NCI-H2196 treated with DMSO at 0.1 percent for 48 hours (cell line): Measurements from ENCODE around the gene GARIN5A.

Source experiments
- DNase-seq: peaks from one replicate; lab custom pipeline; 2025; ENCODE audit not compliant: unreplicated experiment; lab: John Stamatoyannopoulos, UW

The GARIN5A gene

DNA sequence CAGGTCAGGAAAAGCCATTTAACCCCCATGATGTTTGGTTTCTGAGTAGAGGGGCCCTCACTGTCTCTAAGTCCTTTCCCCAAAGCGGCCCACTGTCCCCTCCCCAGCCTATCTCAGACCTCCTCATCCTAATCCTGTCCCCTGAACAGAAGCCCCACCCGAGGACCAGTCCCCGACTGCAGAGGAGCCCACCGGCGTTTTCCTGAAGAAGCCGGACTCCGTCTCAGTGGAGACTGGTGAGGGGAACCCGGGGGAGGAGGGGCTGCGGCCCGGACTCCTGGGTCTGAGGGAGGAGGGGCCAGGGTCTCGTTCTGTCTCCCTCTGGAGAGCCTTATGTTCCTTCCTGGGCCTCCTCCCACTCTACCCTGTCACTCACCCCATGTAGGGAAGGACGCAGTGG is 41.0 kb downstream of the GARIN5A start:
- no peak for DNase-seq

DNA sequence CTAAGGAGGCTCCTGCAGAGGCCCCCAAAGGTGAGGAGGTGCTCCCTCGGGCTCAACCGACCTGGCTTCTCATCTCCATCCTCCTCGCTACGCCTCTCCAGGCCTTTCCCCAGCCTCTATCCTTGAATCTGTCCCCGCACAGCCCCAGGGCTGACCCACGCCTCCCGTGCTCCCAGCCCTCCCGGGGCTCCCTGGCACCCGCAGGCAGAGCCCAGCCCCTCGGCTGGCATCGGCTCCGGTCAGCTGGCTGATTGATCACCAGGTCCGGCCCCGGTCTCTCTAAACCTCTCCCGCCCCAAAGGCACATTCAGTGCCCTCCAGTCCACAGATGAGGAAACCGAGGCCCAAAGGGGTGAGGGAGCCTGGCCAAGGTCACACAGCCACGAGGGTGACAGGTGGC is 41.4 kb downstream of the GARIN5A start:
- DNase-seq, result no peak

DNA sequence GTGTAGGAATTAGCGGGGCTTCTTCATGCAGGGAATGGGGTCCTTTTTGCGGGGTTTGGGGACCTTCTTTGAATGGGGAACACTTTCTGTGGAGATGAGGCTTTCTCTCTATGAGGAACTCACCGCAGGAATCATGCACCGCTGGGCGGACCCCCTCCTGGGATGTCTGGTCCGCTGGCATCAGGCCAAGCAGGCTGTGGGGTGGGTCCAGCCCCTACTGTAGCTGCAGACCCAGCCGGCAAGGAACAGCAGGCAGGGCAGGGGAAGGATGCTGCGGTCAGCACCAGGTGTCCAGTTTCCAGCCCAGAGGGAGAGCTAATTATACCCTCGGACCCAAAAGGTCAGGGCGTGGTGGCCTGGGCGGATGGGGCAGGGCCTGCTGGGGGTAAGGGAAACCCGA is 42.1 kb downstream of the GARIN5A start:
- DNase-seq, result no peak

DNA sequence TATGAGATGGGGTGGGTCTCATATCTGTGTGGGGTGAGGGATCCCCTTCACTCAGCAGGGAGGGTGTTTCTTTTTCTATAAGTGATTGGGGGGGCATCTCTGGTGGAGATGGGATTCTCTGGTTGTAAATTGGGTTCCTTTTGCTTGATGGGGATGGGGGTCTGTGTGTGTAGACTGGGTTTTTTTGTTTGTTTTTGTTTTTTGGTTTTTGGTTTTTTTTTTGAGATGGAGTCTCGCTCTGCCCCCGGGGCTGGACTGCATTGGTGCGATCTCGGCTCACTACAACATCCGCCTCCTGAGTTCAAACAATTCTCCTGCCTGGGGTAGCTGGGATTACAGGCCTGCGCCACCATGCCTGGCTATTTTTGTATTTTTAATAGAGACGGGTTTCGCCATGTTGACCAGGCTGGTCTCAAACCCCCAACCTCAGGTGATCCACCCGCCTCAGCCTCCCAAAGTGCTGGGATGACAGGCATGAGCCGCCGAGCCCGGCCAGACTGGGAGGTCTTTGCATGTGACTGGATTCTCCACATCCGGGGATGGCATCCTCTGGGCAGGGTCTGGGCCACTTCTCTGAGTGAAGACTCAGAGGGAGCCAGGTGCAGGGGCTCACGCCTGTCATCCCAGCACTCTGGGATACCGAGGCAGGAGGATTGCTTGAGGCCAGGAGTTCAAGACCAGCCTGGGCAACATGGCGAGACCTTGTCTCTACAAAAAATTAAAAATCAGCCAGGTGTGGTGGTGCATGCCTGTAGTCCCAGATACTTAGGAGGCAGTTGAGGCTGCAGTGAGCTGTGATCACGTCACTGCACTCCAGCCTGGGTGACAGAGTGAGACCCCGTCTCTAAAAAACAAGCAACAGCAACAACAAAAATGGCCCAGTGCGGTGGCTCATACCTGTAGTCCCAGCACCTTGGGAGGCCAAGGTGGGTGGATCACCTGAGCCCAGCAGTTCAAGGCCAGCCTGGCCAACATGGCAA is 43.2 kb downstream of the GARIN5A start:
- DNase-seq, result no peak

DNA sequence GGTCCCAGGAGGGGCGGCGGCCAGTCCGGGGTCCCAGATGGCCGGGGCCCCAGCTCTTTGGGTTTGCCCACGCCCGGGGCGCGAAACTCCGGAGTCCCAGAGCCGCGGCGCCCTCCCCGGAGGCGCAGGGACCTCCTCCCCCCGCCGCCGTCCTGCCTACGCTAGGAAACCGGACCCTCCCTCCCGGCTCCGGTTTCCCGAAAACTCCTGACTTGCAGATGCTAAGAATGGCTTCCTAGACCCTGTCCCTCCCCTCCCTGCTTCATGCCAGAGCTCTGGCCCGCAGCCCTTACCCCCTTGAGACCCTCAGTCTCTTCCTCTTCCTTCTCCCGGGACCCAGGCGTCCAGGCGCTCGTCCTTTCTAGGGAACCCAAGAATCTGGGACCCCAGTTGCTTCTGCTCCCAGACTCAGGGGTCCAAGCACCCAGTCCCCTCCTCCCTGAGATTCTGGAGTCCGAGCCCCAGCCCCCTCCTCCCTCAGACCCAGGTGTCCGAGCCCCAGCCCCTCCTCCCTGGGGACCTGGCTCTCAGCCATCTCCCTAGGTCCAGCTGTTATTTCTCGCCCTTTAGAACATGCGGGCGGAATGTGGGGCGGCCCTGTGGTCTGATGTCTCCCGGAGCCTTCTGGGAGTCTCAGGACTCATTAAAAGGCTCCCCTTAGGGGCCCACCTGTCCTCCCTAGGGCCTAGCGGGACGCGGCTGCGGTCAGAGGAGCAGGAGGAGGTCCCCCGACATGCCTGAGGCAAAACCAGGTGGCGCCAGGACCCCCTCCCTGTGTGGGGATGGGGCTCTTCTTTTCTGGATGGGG is 44.2 kb downstream of the GARIN5A start, which contains the start of gene MYBPC2:
Gene MYBPC2, plus strand, starts transcription at position 672 of the 808 bp plus-strand sequence. Its CDS starts 62 bp downstream, at position 734.
- DNase-seq, result no peak

DNA sequence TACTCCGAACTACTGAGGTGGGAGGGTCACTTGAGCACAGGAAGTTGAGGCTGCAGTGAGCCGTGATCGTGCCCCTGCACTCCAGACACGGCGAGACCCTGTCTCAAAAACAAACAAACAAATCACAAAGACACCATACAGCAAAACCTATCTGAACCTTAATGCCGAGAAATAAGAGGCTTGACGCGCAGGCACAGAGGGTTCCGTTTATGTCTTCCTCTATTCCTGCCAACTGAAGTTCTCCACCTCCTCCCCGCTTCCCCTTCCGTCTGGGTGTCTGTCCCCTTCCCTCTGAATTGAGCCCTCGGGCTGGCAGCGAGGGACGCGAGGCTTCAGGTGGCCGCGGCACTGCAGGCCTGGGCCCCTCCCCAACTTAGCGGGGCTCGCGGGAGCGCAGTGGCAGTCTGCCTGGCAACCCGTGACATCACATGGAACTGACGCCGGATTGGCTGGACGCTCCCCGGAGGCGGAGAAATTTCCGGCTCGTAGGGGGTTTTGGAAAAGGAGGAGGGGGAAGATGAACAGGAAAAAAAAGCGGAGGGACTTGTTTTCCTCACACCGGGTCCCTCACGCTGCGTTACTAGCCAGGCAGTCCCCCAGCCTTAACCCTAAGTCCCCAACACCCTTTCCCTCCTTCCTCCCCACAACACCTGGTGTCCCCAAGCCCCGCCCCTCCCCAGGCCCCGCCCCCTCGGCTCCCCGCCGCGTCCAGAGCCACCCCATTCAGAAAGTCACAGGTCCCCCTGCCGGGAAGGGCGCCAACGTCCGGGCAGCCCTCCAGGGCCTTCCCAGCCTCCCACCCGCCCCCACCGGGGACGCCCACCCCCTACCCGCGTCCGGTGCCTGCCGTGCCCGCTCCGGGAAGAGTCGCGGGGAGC is 45.1 kb downstream of the GARIN5A start:
- peak; percentile 38 for DNase-seq

DNA sequence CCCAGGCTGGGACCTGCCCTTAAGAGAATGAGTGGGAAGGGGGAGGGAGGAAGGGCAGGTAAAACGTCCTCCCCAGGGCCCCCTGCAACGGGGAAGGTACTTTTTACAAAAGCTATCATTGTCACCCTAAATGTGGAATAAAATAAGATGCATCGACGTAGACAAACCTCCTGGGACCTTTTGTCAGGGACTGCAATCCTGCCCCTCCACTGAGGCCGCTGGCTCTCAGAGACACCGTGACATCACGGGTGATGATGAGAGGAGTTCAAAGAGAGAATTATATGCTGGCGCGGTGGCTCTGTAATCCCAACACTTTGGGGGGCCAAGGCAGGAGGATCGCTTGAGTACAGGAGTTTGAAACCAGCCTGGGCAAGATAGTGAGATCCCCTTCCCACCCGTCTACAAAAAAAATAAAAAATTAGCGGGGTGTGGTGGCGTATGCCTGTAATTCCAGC is 45.7 kb downstream of the GARIN5A start:
- no peak for DNase-seq

DNA sequence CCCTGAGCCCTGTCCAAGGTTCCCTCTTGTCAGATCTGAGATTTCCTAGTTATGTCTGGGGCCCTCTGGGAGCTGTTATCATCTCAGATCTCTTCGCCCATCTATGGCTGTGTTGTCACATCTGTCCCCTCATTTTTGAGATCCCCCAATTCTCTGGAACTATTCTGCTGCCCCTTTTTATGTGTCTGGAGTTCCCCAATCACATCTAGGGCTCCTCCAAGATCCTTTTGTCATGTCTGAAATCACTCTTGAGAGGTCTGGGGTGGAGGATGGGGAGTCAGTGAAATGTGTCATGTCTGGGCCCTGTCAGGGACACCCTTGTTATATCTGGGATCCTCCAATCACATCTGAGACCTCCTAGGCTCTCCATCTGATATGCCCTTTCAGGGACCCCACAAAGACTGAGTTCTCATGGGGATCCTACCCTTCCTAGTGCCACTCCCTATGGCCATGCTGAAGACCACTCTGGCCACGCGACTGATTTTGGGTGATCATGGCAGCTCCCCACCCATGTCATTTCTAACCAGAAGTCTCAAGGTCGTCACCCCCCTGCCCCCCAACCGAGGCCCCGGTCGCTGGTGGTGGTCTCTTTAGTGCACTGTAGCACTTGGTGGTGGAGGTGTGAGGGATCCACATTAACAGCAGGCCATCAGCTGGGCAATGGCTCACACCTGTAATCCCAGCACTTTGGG is 47.7 kb downstream of the GARIN5A start:
- DNase-seq, result no peak

DNA sequence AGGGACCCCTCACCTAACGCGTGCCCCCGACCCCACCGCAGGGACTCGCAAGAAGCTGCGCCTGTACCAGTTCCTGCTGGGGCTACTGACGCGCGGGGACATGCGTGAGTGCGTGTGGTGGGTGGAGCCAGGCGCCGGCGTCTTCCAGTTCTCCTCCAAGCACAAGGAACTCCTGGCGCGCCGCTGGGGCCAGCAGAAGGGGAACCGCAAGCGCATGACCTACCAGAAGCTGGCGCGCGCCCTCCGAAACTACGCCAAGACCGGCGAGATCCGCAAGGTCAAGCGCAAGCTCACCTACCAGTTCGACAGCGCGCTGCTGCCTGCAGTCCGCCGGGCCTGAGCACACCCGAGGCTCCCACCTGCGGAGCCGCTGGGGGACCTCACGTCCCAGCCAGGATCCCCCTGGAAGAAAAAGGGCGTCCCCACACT is 48.6 kb downstream of the GARIN5A start:
- no peak for DNase-seq

DNA sequence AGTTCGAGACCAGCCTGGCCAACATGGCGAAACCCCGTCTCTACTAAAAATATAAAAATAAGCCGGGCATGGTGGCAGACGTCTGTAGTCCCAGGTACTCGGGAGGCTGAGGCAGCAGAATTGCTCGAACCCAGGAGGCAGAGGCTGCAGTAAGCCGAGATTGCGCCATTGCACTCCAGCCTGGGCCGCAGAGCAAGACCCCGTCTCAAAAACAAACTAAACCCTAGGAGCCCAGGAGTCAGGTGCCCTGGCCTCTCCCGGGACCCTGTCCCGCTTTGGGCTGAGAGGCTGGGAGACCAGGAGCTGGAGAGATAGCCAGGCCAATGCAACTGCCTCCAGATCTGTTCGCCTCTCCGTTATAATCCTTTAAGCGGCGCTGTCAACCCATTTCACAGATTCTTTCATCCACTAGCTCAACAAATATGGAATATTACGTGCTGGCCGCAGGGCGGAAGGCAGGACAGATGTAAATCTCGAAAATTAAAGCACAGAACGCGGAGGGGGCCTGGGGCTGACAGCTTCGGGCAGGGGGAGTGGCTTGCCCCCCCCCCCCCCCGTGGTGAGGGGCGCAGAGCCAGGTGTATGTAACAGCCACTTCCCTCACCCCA is 49.2 kb downstream of the GARIN5A start:
- no peak for DNase-seq

DNA sequence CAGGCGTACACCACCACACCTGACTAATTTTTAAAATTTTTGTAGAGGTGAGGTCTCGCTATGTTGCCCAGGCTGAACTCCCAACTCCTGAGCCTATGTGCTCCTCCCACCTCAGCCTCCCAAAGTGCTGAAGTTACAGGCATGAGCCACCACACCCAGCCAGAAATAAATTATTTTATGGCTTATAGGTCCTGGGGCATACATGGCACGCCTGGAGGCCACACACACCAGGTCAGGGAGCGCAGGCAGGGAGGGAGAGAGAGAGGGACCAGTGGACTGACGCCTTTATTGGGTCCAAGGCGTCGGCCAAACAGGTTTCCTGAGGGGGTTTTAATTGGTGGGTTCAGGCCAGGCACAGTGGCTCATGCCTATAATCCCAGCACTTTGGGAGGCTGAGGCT is 51.1 kb downstream of the GARIN5A start:
- no peak for DNase-seq

DNA sequence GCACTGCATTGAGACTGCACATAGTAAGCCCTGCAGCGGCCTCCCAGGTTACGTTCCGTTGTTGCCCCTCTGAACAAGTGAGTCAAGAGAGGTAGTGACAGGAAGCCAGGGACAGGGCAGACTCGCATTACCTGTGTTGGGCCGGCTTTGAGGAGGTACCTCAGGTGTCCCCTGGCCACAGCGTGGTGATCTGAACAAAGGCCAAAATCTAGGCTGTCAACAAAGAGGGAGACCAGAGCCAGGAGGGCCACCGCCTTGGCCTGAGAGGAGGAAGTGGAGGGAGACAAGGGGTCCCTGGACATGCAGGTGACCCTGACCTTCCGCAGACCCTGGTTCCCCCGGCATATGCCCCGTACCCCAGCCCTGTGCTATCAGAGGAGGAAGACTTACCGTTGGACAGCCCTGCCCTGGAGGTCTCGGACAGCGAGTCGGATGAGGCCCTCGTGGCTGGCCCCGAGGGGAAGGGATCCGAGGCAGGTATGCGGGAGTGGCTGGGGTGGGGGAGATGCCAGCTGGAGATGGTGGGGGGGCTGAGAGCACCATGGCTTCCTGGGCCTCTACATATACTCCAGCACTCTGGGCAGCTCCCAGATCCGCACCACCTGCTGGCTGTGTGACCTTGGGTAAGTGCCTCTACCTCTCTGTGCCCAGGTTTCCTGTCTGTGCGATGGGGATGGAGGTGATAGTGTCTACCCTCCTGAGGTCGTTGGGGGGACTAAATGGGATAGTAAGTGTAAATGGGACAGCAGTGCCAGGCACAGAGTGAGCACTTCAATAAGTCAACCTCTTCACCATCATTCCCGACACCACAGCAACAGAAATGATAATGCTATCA is 53.2 kb downstream of the GARIN5A start:
- DNase-seq, result no peak

DNA sequence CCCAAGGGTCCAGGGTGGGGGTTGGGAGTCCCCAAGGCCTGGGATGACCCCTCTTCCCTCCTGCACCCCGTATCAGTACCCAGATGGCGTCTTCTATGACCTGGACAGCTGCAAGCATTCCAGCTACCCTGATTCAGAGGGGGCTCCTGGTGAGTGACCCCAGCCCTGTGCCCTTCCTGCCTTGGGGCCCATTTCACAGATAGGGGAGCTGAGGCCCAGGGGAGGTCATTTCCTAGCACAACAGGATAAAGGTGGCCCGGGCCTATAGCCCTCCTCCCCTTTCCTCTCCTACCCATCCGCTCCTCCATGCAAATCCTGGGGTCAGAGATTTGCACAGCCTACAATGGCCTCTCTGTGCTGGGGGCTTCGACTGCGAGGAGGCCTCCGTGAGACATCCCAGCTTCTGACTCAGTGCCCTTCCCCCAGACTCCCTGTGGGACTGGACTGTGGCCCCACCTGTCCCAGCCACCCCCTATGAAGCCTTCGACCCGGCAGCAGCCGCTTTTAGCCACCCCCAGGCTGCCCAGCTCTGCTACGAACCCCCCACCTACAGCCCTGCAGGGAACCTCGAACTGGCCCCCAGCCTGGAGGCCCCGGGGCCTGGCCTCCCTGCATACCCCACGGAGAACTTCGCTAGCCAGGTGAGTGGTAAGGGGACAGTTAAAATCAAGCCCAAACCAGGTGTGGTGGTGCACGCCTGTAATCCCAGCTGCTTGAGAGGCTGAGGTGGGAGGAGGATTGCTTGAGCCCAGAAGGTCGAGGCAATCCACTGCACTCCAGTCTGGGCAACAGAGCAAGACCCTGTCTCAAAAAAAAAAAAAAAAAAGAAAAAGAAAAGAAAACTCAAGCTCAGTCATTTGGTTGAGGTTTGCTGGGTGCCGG is 54.0 kb downstream of the GARIN5A start:
- no peak for DNase-seq

DNA sequence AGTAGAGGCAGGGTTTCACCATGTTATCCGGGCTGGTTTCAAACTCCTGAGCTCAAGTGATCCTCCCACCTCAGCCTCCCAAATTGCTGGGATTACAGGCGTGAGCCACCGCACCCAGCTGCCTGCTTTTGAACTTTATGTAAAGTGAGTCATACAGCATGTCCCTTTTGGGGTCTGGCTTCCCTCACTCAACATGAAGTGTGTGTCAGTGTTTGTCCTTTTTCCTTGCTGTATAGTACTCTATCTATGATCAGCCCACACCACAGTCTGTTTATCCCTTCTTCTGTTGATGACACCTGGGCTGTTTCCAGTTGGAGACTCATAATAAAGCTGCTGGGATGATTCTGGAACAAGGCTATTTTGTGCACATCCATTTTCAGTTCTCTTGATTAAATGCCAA is 55.8 kb downstream of the GARIN5A start:
- DNase-seq, result no peak

DNA sequence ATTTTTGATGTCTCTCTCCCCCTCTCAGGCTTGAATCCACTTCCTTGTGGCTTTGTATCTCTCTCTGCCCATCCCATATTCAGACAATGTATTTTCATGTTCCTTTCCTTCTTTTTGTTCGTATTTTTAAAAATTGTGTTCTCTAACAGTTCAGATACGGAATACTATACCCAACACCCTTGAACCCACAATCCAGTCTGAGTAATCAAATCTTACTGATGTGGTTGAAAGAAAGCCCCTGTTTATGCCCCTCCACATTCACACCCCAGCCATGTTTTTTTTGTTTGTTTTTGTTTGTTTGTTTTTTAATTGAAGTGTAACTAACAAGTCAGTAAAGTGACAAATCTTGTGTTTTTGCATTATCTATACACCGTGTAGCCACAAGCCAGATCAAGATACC is 56.5 kb downstream of the GARIN5A start:
- DNase-seq, result no peak

DNA sequence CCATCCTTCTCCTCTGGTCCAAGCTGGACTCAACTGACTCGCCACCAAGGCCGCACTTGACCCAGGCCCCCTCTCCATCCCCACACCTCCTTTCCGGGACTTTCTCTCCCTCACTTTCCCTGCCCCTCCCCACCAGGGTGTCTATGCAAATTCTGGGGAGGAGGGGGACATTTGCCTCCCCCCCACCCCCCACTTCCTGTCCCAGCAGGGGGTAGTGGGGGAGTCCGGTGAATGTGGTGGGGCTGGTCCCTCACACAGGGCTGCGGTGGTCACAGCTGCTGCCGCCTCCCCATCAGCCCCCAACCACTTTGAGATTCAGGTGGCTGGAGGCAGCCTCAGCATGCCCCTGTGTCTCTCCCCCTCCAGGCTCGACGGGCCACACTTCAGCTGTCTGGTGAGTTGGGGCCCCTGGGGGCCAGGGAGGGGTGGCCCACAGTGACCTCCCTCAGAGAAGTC is 57.0 kb downstream of the GARIN5A start:
- no peak for DNase-seq

DNA sequence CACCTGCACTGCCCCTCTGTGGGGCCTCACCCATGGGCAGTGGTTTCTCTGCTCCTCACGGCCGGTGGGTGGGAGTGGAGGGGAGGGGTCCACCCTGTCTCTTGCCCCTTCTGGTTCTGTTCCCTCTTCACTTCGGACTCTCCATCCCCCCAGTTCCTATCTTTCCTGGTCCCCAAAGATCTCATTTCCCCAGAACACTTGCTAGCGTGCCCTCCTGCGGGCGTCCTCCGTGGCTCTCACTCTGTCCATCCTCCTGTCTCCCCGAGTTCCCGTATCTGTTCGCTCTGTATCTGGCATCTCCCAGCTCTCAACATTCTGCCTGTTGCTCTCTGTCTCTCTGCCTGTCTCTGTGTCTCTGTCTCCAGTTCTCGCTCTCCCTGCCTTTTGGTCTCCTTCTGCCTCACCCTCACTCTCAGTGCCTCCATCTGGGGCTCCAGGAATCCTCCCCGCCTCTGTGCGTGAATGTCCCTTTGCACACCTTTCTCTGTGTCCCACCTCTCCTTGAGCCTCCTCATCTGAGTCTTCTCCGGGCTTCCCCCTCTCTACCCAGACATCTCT is 57.5 kb downstream of the GARIN5A start:
- no peak for DNase-seq
